NCI-H526 treated with DMSO at 0.1 percent for 48 hours (cell line): Measurements from ENCODE around the gene GRAMD1A.
"Not testable (repeated sequence)": the region's sequence is repeated elsewhere in the genome, so short reads cannot be mapped to it uniquely, and the experiment has no call there.

Source experiments
- DNase-seq: peaks from one replicate; lab custom pipeline; 2025; lab: John Stamatoyannopoulos, UW

Gene GRAMD1A

GRCh38 chr19:34979819-34980640 is 20.1 kb upstream of the GRAMD1A start:
- no peak for DNase-seq

- no peak for DNase-seq
Measured at GRCh38 chr19:34982275-34982674, 17.8 kb upstream of the GRAMD1A start.

- DNase-seq, result no peak
Measured at GRCh38 chr19:34983786-34984185, 16.3 kb upstream of the GRAMD1A start.

- no peak for DNase-seq
Measured at GRCh38 chr19:34984287-34984686, 15.8 kb upstream of the GRAMD1A start.

- no peak for DNase-seq
Measured at GRCh38 chr19:34985249-34986022, 14.7 kb upstream of the GRAMD1A start.

GRCh38 chr19:34988119-34988518 is 12.0 kb upstream of the GRAMD1A start:
- no peak for DNase-seq

GRCh38 chr19:34989298-34989697 is 10.8 kb upstream of the GRAMD1A start:
- DNase-seq, result no peak

GRCh38 chr19:34990578-34991192 is 9.4 kb upstream of the GRAMD1A start:
- no peak for DNase-seq

GRCh38 chr19:34991542-34992333 is 8.4 kb upstream of the GRAMD1A start:
- no peak for DNase-seq

- not testable (repeated sequence) for DNase-seq
Measured at GRCh38 chr19:34992582-34992981, 7.5 kb upstream of the GRAMD1A start.

GRCh38 chr19:34994286-34994642 is 5.9 kb upstream of the GRAMD1A start:
- no peak for DNase-seq

GRCh38 chr19:34994643-34995541 is 5.2 kb upstream of the GRAMD1A start:
- no peak for DNase-seq

- no peak for DNase-seq
Measured at GRCh38 chr19:34995551-34995950, 4.6 kb upstream of the GRAMD1A start.

- DNase-seq, result no peak
Measured at GRCh38 chr19:34997071-34997617, 3.0 kb upstream of the GRAMD1A start.

GRCh38 chr19:34998224-34998623 is 1.9 kb upstream of the GRAMD1A start:
- DNase-seq, result not testable (repeated sequence)

- DNase-seq, result no peak
Measured at GRCh38 chr19:34998777-34999497, 1.2 kb upstream of the GRAMD1A start.

GRCh38 chr19:35000338-35000646 is 169 bp downstream of the GRAMD1A start:
- DNase-seq, result no peak

- peak; percentile 51 for DNase-seq
Measured at GRCh38 chr19:35000647-35001501, 751 bp downstream of the GRAMD1A start.

- no peak for DNase-seq
Measured at GRCh38 chr19:35002037-35002535, 2.0 kb downstream of the GRAMD1A start.
